ENCODE results near the gene CTSA.

Gene CTSA

DNA sequence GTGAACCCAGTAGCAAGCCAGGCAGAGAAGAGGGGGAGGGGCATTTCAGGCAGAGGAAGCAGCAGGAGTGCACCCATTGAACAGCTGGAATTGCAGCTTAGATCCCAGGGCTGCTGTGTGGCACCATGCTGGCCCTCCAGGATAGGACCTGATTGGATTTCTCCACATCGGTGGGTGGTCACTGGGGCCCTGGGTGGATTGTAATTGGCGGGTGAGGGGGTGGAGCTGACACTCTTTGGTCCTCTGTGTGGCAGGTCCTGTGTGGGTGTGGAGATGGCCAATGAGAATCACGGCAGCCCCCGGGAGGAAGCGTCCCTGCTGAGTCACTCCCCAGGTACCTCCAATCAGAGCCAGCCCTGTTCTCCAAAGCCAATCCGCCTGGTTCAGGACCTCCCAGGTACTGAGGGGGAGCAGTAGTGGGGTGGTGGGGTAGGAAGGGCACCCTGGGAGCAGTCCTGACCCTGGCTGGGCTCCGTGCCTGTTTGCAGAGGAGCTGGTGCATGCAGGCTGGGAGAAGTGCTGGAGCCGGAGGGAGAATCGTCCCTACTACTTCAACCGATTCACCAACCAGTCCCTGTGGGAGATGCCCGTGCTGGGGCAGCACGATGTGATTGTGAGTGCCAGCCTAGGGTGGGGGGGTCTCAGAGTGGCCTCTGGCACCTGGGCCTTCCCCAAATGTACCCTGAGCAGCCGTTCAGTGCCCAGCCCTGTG is 47.7 kb downstream of the CTSA start:
- no peak for DNase-seq (ENCODE audit: low read depth in 2 of 2)

DNA sequence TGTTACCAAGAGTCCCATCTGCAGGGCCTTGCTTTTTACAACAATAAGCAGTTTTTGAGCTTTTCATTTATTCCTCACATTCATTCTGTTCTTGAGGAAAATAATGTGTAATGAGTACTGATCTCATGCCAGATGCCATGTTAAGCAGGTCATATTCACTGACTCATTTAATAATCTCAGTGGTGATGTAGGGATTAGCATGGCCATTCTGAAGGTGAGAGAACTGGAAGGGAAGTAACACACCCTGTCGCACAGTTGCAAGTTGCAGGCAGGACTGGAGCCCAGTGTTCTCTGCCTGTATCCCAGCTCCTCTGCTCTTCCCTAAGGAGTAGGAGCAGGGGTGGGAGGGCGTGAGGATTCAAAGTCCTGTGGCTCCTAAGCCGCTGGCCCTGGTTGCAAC is 48.9 kb downstream of the CTSA start:
- no peak for DNase-seq (ENCODE audit: low read depth in 2 of 2)

DNA sequence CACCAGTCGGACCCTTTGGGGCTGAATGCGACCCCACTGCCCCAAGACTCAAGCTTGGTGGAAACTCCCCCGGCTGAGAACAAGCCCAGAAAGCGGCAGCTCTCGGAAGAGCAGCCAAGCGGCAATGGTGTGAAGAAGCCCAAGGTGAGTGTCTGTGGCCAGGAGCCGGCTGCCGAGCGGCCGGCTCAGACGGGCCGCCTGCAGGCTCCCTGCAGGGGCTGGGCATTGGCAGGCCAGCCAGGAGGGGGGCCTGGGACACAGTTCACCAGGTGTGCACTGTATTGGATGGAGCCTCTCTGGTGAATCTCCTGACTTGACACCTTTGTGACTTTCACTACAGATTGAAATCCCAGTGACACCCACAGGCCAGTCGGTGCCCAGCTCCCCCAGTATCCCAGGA is 49.3 kb downstream of the CTSA start:
- DNase-seq (ENCODE audit: low read depth in 2 of 2) = no peak

DNA sequence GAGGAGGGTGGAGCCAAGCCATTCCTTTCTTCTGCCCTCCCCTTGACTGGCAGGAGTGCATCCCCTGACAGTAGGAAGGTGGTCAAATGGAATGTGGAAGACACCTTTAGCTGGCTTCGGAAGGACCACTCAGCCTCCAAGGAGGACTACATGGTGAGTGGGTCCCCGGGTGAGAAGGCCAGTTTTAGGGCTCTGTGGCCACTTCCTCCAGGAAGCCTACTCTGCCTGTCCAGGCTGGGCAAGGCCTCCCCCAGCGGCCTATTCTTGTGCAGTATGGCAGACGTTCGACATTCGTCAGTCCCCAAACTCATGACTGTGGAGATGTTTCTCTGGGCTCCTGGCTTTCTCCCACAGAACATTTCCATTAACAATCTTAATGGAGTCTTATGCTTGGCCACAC is 52.5 kb downstream of the CTSA start:
- DNase-seq (ENCODE audit: low read depth in 2 of 2) = no peak

DNA sequence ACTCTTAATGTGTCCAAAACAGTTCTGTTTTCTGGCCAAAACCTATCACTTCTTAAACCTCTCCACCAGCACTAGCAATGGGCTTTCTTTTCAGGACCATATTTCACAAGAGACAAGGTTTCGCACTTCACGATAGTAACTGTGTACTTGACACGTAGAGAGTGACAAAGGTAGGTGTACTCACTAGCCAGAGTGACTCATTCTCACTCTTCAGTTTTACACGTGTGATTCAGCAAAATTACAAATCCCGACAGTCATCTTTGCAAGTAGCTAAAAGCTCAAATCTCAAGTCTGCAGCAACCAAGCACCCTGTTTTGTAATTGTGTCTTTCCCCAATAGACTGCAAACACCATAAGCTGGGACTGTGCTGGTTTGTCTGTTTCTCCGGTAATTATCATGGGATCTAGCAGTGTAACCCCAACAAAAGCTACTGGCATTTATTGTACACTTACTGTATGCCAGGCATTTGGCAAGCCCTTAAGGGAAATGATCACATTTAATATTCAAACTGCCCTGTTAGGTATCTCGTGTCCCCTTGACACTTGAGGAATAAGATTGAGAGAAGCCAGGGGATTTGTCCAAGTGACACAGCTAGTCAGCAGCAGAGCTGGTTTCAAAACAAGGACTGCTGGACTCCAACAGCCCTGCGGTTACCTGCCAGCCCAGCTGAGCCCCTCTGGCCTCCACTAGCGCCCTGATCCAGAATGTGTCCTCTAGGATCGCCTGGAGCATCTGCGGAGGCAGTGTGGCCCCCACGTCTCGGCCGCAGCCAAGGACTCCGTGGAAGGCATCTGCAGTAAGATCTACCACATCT is 53.2 kb downstream of the CTSA start:
- DNase-seq (ENCODE audit: low read depth in 2 of 2) = no peak

DNA sequence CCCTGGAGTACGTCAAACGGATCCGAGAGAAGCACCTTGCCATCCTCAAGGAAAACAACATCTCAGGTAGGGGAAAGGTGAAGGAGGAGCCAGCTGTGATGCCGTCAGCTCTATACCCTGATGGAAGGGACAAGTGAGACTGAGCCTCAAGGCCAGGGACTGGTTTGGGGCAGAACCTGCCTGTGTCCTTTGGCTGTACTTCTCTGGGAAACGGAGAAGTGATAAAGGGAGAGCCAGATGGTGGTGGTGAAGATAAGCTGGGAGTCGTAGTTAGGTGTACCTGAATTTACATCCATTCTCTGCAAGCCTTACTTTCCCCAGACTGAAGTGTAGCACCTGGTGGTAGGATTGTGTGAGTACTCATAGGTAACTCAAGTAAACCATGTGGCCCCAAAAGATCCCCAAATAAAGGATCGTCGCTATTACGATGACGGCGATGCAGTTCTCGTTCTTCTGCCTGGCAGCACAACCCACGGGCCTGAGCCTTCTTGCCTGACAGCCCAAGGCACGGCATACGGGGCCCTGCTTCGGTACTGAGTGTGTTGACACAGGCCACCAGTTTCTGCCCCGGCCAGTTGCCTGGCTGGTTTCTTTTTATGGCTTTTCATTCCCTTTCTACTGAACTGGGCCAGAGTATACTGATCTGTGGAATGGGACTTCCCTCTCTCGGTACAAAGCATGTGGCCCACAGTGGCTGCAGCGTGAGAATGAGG is 54.0 kb downstream of the CTSA start:
- no peak for DNase-seq (ENCODE audit: low read depth in 2 of 2)

DNA sequence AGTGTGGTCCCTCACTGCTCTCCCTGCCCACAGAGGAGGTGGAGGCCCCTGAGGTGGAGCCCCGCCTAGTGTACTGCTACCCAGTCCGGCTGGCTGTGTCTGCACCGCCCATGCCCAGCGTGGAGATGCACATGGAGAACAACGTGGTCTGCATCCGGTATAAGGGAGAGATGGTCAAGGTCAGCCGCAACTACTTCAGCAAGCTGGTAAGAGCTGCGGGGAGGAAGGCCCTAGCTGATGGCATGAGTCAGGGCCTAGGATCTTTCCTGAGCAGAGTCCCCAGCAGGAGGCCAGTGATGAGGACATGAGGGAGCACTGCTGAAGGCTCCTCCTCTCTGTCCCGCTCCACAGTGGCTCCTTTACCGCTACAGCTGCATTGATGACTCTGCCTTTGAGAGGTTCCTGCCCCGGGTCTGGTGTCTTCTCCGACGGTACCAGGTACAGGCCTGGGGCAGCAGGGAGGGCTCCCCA is 54.6 kb downstream of the CTSA start:
- DNase-seq (ENCODE audit: low read depth in 2 of 2) = no peak

DNA sequence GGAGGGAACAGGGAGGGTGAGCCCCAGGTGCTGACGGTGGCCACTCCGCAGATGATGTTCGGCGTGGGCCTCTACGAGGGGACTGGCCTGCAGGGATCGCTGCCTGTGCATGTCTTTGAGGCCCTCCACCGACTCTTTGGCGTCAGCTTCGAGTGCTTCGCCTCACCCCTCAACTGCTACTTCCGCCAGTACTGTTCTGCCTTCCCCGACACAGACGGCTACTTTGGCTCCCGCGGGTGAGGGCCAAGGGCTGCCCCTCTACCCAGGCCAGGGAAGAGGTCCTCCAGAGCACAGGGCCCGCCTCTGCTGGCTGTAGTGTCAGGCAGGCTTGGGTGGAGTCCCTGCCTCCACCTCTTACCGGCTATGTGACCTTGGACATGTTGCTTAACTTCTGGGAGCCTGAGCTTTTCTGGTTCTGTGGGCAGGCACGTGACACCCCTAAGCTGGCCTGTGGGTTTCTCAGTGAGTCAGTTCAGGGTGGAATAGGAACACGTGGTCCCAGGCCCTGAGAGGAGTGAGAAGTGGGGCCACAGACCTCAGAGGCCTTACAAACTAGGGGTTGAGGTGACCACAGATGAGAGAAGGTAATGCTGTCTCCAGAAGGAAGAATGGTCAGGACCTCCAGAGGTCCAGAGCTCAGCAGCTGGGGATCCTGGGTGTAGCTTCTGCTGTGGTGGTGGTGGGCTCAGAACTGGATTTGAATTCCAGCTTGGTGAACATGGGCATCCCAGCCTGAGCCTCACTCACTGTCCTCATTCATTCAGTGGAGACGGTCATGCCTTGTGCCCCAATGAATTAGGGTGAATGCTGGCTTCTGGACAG is 55.2 kb downstream of the CTSA start:
- DNase-seq (ENCODE audit: low read depth in 2 of 2) = no peak

DNA sequence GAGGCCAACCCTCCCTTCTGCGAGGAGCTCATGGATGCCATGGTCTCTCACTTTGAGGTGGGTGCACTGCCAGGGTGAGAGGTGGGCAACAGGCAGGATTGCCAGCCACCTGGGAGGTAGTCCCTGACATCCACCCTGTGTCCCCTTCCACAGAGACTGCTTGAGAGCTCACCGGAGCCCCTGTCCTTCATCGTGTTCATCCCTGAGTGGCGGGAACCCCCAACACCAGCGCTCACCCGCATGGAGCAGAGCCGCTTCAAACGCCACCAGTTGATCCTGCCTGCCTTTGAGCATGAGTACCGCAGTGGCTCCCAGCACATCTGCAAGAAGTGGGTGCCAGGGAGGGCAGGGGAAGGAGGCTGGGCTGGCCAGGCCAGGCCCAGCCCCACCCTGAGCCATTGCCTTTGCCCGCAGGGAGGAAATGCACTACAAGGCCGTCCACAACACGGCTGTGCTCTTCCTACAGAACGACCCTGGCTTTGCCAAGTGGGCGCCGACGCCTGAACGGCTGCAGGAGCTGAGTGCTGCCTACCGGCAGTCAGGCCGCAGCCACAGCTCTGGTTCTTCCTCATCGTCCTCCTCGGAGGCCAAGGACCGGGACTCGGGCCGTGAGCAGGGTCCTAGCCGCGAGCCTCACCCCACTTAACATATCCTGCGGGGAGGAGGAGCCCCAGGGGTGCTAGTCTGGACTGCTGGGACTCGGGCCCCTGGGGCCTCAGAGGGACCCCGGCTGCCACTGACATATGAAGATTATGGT is 56.2 kb downstream of the CTSA start:
- DNase-seq (ENCODE audit: low read depth in 2 of 2) = no peak

DNA sequence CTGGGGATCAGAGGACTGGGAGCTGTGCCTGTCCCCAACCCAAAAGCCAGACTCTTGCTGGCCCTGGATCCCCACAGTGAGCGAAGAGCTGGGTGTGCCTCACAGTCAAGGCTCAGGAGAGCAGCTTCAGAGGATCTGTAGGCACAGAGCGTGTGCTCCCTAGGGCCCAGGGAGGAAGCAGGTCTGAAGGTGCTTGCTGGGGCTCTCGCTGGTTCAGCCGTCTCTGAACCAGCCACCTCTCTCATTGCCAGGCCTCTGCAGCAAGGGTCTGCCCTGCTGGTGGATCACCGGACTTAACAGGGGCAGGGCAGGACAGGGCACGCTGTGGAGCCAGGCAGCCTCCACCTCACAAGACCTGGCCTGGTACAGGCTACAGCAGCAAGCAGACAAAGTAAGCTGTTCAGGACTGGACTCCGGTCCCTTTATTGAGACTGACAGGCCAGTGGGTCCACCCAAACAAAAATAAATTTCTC is 57.2 kb downstream of the CTSA start:
- no peak for DNase-seq (ENCODE audit: low read depth in 2 of 2)

Data from activated CD4-positive, alpha-beta T cell treated with anti-CD3 and anti-CD28 coated beads for 24 hours (primary cell).